A549 (cell line): Measurements from ENCODE around the gene TRAF3. TPM values are rescaled to one million over a fixed set of nuclear protein-coding genes. Genes with fewer than 3 reads are reported as not detected.

ENCODE experiments used
- ATAC-seq, 2 experiments: fragments of 200-7000 bp in 1 of 2; fragments of >200 bp in 1 of 2; cut with Nextera tagmentation in 1 of 2; cut with Tn5 transposase in 1 of 2; 3 replicates each; pipeline versions ENCODE4 v1.8.0 to v1.9.1; 2018 to 2020; ENCODE audit warnings: mild to moderate bottlenecking in 1 of 2, moderate library complexity in 1 of 2
- CTCF ChIA-PET: fragments of 300-600 bp; sonication (Branson Sonifier 250); formaldehyde crosslinking; extraction: SDS; loops from one replicate; lab custom pipeline; 2021; ENCODE audit warnings: antibody characterized with exemption, inconsistent platforms; lab: Yijun Ruan, JAX
- POLR2A ChIA-PET: fragments of 350-600 bp; formaldehyde crosslinking; extraction: SDS; loops from one replicate; lab custom pipeline; 2021; ENCODE audit warnings: antibody characterized with exemption, inconsistent platforms; lab: Yijun Ruan, JAX
- DNase-seq, 2 experiments: peaks; one replicate each; pipeline versions ENCODE4 v3.0.0 to v3.0.0-alpha.2; 2011 to 2016; ENCODE audit warnings: low read depth in 1 of 2, low spot score in 1 of 2
- FAIRE-seq: peaks from 2 replicates; lab custom pipeline; 2011; peaks lifted over from hg19 to GRCh38; lab: Jason Lieb, UNC
- H3K27ac ChIP-seq, 2 experiments: fragments of >200 bp; sonication (Bioruptor Twin); formaldehyde crosslinking; 3 replicates each; pipeline ENCODE4 v1.5.1; 2016 to 2017
- H3K4me1 ChIP-seq: fragments of >200 bp; sonication (Bioruptor Twin); formaldehyde crosslinking; 3 replicates; pipeline ENCODE4 v1.6.1; 2016
- H3K4me2 ChIP-seq: fragments of >200 bp; sonication (Bioruptor Twin); formaldehyde crosslinking; 3 replicates; pipeline ENCODE4 v1.6.1; 2016
- H3K4me3 ChIP-seq: fragments of >200 bp; sonication (Bioruptor Twin); formaldehyde crosslinking; 3 replicates; pipeline ENCODE4 v1.5.1; 2016
- H3K9me3 ChIP-seq: fragments of >200 bp; sonication (Bioruptor Twin); formaldehyde crosslinking; 3 replicates; pipeline ENCODE4 v1.6.1; 2016
- CBX2 ChIP-seq: fragments of 200-600 bp; sonication (generic); IDR thresholded peaks from 2 replicates; pipeline ENCODE4 v1.6.1; 2016; ENCODE audit warnings: low read depth, mild to moderate bottlenecking, borderline replicate concordance
- CHD2 ChIP-seq: fragments of 150-350 bp; IDR thresholded peaks from 2 replicates; pipeline ENCODE4 v1.6.1; 2014; ENCODE audit warnings: low read length; ENCODE audit not compliant: partially characterized antibody
- CHD4 ChIP-seq: fragments of 200-600 bp; sonication (generic); IDR thresholded peaks from 2 replicates; pipeline ENCODE4 v1.6.1; 2016; ENCODE audit warnings: antibody characterized with exemption, mild to moderate bottlenecking, borderline replicate concordance
- EHF ChIP-seq: fragments of 250-450 bp; sonication (Bioruptor Pico); IDR thresholded peaks from 2 replicates; pipeline ENCODE4 v1.5.0; 2020; ENCODE audit warnings: mild to moderate bottlenecking
- GATA3 ChIP-seq: IDR thresholded peaks from 2 replicates; pipeline ENCODE4 v1.6.1; 2012; ENCODE audit warnings: borderline replicate concordance
- HOXB5 ChIP-seq: fragments of 250-450 bp; sonication (Bioruptor Pico); IDR thresholded peaks from 2 replicates; pipeline ENCODE4 v1.5.0; 2020; ENCODE audit warnings: mild to moderate bottlenecking, moderate library complexity
- MAZ ChIP-seq: fragments of 150-350 bp; IDR thresholded peaks from 2 replicates; pipeline ENCODE4 v1.6.1; 2014; ENCODE audit warnings: antibody characterized with exemption, low read depth, low read length, borderline replicate concordance
- NFE2L2 ChIP-seq: fragments of 150-350 bp; conservative IDR thresholded peaks from 2 replicates; pipeline ENCODE4 v1.6.1; 2014; ENCODE audit warnings: low read length
- NR3C1 ChIP-seq: fragments of >200 bp; sonication (Bioruptor Twin); formaldehyde crosslinking; IDR thresholded peaks from 3 replicates; pipeline ENCODE4 v1.6.1; 2017
- PHF8 ChIP-seq: fragments of 200-600 bp; sonication (generic); IDR thresholded peaks from 2 replicates; pipeline ENCODE4 v1.6.1; 2016; ENCODE audit warnings: low read depth, mild to moderate bottlenecking, antibody characterized with exemption, moderate library complexity, borderline replicate concordance
- POLR2A ChIP-seq: IDR thresholded peaks from 2 replicates; pipeline ENCODE4 v1.6.1; 2012; ENCODE audit warnings: mild to moderate bottlenecking, low read length
- POLR2AphosphoS2 ChIP-seq: conservative IDR thresholded peaks from 2 replicates; pipeline ENCODE4 v1.6.1; 2012; ENCODE audit warnings: low read length, improper control_type of control experiment, inconsistent platforms
- ZSCAN20 ChIP-seq: fragments of 250-450 bp; sonication (Bioruptor Pico); IDR thresholded peaks from 2 replicates; pipeline ENCODE4 v1.8.0; 2022; ENCODE audit warnings: mild to moderate bottlenecking, moderate library complexity
- WGBS: methylation state at CpG from one replicate; pipeline ENCODE4 v1.1.6; 2017; ENCODE audit errors: missing lambda C conversion rate; 5-methylcytosine and 5-hydroxymethylcytosine counted together
- polyA plus RNA-seq, 4 experiments: library from polyadenylated mRNA; depleted of rRNA in 3 of 4; stranded (reverse); fragments of >200 nt; fragmentation: RNase III in 1 of 4; extraction: RNeasy Plus Mini Kit Qiagen cat#74134 plus additional on column Dnase treatment in 1 of 4; gene quantifications; 2 replicates in 3 of 4; 3 replicates in 1 of 4; pipeline ENCODE4 v1.2.3, GENCODE V29; 2011 to 2017
- TF ChIP-seq, protein P1 (sequence below): fragments of 200-600 bp; sonication (generic); IDR thresholded peaks from 2 replicates; pipeline ENCODE4 v1.6.1; 2016; ENCODE audit warnings: antibody characterized with exemption, mild to moderate bottlenecking, moderate library complexity
- TF ChIP-seq, protein P2 (sequence below): IDR thresholded peaks from 2 replicates; pipeline ENCODE4 v1.6.1; 2012
- TF ChIP-seq, protein P3 (sequence below): fragments of 150-350 bp; IDR thresholded peaks from 2 replicates; pipeline ENCODE4 v1.6.1; 2014; ENCODE audit warnings: low read depth, mild to moderate bottlenecking, low read length

Gene TRAF3
- polyA plus RNA-seq, 2 of the 4 experiments (the other 2 are of a cell fraction) = 20.2 to 25.5 TPM

DNA sequence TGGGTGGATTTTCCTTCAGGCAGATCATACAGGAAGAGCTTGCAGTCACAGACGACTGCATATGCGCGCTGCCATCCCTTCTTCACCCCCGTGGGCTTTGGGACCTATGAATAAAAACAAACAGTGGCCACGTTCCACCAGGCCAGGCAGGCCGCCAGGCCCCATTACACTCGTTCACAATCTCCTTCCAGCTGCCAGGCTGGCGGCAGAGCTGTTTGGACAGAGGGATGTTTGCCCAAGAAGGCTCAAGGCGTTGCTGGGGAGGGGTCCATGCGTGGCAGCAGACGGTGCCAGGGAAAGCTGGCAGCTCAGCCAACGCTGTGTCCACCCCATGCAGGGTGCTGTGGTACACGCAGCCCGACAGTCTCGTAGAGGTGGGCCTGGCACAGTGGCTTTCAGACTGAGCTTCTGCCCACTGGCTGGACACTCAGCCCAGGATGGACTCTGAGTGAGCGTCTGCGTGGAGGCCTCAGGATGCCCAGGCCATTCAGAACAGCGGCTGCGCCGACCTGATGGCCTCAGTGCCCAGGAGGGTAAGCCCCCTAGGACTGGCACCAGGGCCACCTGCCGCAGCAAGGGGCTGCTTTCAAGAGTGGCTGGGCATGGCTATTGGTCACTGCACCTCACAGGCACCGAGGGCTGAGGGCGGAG lies 172.7 kb downstream of the TRAF3 start (continued):
- no peak for TF ChIP-seq CHD4
- no peak for TF ChIP-seq GATA3
- TF ChIP-seq POLR2A = no peak
- no peak for TF ChIP-seq MAZ
- no peak for TF ChIP-seq PHF8
- no peak for TF ChIP-seq HOXB5 (CRISPR knock-in tag)

DNA sequence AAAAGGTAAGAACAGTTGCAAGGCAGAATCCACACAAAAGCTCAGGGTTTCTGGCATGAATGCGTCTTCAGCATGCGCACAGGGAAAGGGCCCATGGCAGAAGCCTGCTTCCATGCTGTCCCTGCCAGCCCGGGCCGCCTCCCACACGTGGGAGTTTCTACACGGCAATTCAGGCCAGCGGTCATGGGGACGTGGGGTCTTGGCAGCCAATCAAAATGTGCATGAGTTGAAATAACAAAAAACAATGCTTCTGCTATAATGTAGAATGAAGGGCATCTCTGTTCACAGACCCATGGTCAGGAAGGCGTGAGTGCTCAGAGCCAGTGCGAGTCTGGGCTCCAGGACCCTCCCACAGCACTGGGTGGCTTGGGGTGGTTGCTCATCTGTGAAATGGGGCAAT lies 173.8 kb downstream of the TRAF3 start:
- TF ChIP-seq EHF (no peak), NR3C1 (no peak), ZSCAN20 (CRISPR knock-in tag) (no peak)
- TF ChIP-seq, protein P1, sequence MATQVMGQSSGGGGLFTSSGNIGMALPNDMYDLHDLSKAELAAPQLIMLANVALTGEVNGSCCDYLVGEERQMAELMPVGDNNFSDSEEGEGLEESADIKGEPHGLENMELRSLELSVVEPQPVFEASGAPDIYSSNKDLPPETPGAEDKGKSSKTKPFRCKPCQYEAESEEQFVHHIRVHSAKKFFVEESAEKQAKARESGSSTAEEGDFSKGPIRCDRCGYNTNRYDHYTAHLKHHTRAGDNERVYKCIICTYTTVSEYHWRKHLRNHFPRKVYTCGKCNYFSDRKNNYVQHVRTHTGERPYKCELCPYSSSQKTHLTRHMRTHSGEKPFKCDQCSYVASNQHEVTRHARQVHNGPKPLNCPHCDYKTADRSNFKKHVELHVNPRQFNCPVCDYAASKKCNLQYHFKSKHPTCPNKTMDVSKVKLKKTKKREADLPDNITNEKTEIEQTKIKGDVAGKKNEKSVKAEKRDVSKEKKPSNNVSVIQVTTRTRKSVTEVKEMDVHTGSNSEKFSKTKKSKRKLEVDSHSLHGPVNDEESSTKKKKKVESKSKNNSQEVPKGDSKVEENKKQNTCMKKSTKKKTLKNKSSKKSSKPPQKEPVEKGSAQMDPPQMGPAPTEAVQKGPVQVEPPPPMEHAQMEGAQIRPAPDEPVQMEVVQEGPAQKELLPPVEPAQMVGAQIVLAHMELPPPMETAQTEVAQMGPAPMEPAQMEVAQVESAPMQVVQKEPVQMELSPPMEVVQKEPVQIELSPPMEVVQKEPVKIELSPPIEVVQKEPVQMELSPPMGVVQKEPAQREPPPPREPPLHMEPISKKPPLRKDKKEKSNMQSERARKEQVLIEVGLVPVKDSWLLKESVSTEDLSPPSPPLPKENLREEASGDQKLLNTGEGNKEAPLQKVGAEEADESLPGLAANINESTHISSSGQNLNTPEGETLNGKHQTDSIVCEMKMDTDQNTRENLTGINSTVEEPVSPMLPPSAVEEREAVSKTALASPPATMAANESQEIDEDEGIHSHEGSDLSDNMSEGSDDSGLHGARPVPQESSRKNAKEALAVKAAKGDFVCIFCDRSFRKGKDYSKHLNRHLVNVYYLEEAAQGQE = no peak
- Histone ChIP-seq H3K27ac (no peak overlapping the region), H3K4me2 (no peak overlapping the region), H3K4me1 (0 out of 3 replicates have a peak, but pooled peaks cover 8% of the 10 kb centered on the region), H3K4me3 (no peak overlapping the region), H3K9me3 (no peaks in the 10 kb centered on the region)
- no peak for FAIRE-seq
- 93% methylated on average over 10 of the region's 10 CpGs for WGBS
- no peak for ATAC-seq
- CTCF ChIA-PET = no interaction called here
- no peak for DNase-seq
- POLR2A ChIA-PET = no interaction called here

DNA sequence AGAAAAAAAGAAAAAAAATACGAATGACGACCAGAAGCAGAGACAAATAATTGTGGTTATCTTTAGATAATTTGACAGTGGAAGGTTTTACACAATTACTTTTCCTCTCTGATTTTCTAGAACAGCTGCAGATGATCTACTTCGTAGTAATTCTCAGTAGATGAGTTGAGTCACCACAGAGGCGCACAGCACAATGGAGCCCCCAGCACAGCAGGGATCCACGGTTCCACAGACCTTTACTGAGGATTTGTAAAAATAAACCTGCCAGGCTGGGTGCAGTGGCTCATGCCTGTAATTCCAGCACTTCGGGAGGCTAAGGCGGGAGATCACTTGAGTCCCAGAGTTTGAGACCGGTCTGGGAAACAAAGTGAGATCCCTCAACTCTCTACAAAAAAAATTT lies 174.6 kb downstream of the TRAF3 start:
- CTCF ChIA-PET = interaction anchor here (0.6 kb wide), 1 partner anchor 382 kb away, joined by 3 read pairs; the partner anchor contains the start of gene EIF5
- no peak for DNase-seq
- H3K4me2 ChIP-seq = no peak overlapping the region
- FAIRE-seq = no peak
- H3K4me1 ChIP-seq = 0 out of 3 replicates have a peak, but pooled peaks cover 8% of the 10 kb centered on the region
- TF ChIP-seq POLR2AphosphoS2 = no peak
- TF ChIP-seq CBX2 = no peak
- TF ChIP-seq, all 56 proteins: peak for 0
- Histone ChIP-seq H3K27ac (no peak overlapping the region), H3K9me3 (no peaks in the 10 kb centered on the region), H3K4me3 (no peak overlapping the region)
- 73% methylated on average over 8 of the region's 8 CpGs for WGBS
- no peak for ATAC-seq
- POLR2A ChIA-PET = no interaction called here

DNA sequence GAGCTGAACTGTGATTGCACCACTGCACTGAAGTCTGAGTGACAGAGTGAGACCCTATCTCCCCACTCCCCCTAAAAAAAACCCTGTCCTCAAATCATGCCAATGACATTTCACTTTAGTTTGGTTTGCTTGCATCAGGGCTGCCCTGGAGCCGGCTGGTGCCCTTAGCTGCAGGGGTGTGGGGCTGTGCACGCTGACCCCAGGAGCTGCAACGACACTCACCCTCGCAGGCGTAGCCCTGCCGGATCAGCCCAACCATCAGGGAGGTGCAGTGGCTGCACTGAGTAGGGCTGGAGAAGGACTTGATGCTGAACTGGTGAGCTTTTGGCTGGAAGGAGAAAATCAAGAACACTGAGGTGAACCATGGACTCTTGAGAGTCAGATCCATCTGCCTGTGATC lies 175.0 kb downstream of the TRAF3 start:
- H3K4me2 ChIP-seq = no peak overlapping the region
- CTCF ChIA-PET = interaction anchor here (0.6 kb wide), 1 partner anchor 382 kb away, joined by 3 read pairs; the partner anchor contains the start of gene EIF5
- FAIRE-seq (no peak), ATAC-seq (no peak)
- WGBS = 90% methylated on average over 6 of the region's 6 CpGs
- H3K4me1 ChIP-seq = 0 out of 3 replicates have a peak, but pooled peaks cover 8% of the 10 kb centered on the region
- TF ChIP-seq NFE2L2 (no peak), NR3C1 (no peak), CHD2 (no peak)
- TF ChIP-seq, protein P2, sequence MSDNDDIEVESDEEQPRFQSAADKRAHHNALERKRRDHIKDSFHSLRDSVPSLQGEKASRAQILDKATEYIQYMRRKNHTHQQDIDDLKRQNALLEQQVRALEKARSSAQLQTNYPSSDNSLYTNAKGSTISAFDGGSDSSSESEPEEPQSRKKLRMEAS = no peak
- TF ChIP-seq, protein P3, sequence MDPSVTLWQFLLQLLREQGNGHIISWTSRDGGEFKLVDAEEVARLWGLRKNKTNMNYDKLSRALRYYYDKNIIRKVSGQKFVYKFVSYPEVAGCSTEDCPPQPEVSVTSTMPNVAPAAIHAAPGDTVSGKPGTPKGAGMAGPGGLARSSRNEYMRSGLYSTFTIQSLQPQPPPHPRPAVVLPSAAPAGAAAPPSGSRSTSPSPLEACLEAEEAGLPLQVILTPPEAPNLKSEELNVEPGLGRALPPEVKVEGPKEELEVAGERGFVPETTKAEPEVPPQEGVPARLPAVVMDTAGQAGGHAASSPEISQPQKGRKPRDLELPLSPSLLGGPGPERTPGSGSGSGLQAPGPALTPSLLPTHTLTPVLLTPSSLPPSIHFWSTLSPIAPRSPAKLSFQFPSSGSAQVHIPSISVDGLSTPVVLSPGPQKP = no peak
- TF ChIP-seq, protein P1 = no peak
- TF ChIP-seq, all 56 proteins: peak for 0
- no peak overlapping the region for H3K27ac ChIP-seq
- no peaks in the 10 kb centered on the region for H3K9me3 ChIP-seq
- POLR2A ChIA-PET = no interaction called here
- no peak for DNase-seq
- H3K4me3 ChIP-seq = no peak overlapping the region
